ENCODE data around the gene ABCG5.

ABCG5 gene

DNA sequence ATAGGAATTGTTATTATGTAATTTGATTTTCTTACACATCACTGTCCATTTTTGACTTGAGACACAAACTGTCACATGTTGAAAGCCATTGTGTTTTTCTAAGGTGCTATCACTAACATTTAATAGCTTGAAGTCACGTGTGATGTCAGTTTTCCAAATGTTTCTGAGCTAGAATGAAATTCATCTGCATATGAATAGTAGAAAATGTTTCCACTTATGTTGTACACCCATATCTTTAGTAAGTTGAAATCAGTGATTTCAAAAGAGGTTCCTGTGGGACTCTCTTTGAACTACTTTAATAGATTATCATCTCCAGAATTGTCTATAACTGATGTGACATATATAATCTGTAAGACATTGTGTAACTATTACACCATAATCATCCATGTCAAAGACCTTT, 27.8 kb downstream of the ABCG5 start:
- DNase-seq (ENCODE audit: extremely low read depth in 1 of 2, low read depth in 1 of 2) = no peak

DNA sequence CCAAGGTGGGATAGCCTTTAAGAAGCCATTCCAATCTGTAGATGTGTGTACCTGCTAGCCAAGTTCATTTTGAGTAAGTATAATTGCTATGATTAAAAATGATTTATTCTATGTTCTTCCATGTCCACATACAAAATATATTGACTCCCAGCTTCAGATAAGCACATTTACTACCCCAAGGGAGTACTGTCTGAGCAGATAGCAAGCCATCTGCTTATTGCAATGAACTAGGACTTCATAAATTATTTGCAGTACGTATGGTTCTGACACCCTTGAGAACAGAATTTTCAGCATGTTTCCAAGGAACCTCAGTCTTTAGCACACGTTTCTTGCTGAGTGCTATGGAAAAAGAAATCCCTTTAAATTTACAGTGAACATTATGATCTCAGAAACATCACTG, 28.2 kb downstream of the ABCG5 start:
- DNase-seq (ENCODE audit: extremely low read depth in 1 of 2, low read depth in 1 of 2) = no peak

DNA sequence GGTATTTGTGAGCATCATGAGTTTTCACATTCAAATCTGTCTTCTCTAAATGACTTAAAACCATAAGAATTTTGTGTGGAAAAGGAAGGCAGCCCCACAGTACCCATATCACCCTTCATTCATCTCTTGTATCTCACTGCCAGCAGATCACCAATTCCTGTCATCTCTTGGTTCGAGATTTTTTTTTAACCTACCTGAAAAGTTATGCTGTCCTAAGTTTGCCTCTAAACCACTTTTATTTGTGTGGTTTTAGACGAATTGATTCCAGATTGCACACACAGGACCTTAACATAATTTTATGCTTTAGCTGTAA, 32.0 kb downstream of the ABCG5 start:
- no peak for DNase-seq (ENCODE audit: extremely low read depth in 1 of 2, low read depth in 1 of 2)

DNA sequence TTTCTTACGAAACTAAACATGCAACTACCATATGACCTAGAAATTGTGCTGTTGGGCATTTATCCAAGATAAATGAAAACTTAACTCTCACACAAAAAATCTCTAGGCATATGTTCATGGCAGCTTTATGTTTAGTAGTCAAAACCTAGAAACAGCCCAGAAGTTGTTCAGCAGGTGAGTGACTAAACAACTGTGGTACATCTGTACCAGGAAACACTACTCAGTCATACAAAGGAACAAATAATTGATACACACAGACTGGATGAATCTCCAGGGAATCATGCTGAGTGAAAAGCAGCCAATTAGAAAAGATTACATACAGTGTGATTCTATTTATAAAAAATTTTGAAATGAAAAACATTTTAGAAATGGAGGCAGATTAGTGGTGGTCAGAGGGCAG, 35.5 kb downstream of the ABCG5 start:
- no peak for DNase-seq (ENCODE audit: extremely low read depth in 1 of 2, low read depth in 1 of 2)

DNA sequence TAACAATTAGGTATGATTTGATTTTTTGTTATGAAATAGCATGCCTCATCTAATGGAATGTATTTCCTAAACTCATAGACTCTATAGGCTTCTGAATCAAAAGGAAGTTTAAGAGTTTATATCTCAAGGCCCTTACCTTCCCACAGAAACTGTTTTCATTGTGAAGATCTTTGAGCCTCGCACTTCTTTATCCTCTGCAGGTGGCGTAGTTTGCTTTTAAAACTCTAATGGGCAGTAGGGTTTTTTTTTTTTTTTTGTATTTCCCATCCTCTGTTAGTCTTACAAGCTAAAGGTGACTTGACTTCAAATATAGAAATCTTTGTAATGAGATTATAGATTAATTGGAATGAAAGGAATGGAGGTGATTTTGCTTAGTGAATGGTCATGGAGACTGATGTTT, 36.5 kb downstream of the ABCG5 start:
- DNase-seq (ENCODE audit: extremely low read depth in 1 of 2, low read depth in 1 of 2) = no peak

DNA sequence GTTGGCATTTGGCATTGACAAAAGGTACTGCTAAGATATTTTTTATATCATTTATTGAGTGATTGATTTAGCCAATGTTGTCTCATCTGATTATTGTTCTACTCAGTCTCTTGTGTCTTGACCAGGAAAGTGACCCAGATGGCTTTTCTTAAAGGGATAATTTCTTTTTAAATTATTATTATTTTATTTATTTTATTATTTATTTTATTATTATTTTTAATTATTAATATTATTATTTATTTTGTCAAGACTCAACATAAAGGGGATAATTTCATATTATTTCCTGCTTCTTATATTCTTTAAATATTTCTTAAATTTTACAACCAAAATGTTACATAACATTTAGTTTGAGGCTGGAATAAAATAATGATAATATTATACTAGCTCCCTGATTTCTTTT, 37.7 kb downstream of the ABCG5 start:
- no peak for DNase-seq (ENCODE audit: extremely low read depth in 1 of 2, low read depth in 1 of 2)

DNA sequence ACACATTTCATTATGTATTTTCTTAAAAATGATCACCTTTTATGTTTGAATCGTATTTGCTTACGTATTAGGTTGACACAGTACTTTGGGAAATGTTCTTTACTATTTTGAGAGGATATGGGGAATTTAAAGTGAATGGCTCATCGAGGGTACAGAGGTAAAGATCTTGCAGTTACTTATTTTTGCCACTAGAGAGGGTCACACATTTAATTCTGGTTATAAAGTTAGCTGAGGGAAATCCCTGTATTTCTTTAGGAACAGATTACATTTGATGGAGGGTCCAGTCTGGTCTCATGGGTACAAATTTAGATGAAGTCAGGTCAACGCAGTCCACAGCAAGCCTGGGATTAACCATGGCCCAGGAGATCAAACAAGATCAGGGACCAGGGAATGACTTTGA, 40.3 kb downstream of the ABCG5 start:
- no peak for DNase-seq (ENCODE audit: extremely low read depth in 1 of 2, low read depth in 1 of 2)

DNA sequence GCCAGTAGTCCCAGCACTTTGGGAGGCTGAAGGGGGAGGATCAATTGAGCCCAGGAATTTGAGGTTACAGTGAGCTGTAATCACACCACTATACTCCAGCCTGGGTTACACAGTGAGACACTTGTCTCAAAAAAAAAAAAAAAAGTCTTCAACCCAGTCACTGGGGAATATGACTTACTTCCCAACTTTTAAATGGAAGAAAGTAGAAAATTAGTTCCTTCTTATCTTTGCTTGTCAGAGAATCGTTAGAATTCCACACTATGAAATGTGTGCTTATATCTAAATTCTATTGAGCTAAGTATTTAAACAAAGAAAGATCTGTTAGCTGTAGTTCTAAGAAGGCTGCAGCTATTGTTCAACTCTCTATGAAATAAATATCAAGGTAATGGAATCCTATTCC, 42.4 kb downstream of the ABCG5 start:
- DNase-seq (ENCODE audit: extremely low read depth in 1 of 2, low read depth in 1 of 2) = no peak

DNA sequence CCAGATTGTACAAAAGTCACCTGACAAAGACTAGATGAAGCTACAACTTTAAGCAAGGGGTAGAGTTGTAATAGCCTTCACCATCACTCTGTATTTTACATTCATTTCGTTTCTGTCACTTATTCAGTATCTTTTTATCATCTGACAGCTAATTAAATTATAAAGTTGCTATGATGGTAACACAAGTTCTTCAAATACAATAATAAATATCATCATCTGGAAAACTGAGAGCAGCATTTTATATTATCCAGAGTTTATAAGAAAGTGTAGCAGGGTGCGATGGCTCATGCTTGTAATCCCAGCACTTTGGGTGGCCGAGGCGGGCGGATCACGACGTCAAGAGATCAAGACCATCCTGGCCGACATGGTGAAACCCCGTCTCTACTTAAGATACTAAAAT, 43.7 kb downstream of the ABCG5 start:
- DNase-seq (ENCODE audit: extremely low read depth in 1 of 2, low read depth in 1 of 2) = no peak

DNA sequence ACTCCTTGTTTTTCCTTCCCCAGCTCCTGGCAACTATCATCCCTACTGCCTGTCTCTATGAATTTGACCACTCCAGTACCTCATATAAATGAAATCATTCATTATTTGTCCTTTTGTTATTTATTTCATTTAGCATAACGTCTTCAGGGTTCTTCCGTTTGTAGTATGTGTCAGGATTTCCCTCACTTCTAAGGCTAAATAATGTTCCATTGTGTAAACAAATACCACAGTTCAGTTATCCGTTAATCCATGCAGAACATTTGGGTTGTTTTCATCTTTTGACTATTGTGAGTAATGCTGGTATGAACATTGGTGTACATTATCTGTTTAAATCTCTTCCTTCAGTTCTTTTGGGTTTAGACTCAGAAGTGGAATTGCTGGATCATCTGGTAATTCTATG, 46.0 kb downstream of the ABCG5 start:
- no peak for DNase-seq (ENCODE audit: extremely low read depth in 1 of 2, low read depth in 1 of 2)

DNA sequence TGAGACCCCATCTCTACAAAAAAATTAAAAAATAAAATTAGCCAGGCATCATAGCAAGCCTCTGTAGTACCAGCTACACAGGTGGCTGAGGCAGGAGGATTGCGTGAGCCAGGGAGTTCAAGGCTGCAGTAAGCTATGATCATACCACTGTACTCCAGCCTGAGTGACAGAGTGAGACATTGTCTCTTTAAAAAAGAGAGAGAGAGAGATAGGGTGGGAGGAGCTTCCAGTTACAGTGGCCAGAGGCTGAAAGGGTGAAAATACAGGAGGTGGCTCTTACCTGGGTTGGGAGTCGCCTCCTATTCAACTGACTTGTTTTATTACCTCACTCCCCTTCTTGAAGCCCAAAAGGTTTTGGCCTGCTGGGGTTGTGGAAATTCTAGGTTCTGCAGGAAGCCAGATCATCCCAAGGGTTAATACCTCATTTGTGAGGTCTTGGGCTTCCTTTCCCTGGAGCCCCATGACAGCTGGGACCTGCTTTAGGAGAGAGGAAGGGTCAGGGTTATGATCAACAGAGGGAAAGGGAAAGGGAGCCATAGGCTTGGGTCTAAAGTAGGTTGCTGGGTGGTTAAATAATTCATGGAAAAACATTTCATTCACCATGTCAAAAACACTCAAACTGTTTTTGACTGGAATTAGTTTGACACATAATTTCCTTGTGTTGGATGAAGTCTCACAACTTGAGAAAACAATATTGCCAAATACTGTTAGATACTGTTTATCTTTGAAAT, 47.4 kb downstream of the ABCG5 start:
- DNase-seq (ENCODE audit: extremely low read depth in 1 of 2, low read depth in 1 of 2) = no peak

DNA sequence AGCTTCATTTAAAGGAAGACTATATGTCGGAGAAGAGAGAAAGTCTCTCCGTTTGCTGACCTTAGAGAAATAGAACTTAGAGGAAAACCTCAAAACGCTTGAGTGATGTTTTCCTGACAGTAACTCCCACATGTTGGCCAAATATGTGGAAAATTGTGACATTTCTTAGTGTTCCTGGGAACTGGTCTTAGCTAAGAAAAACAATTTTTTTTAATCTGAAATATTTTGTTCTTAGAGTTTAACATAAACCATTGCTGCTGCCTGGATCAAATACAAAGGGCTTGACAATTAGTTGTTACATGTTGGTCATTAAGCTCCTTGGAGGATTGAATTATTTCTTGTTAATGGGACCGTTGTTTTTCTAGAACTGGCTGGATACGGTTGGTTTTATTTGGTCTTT, 48.5 kb downstream of the ABCG5 start:
- DNase-seq (ENCODE audit: extremely low read depth in 1 of 2, low read depth in 1 of 2) = no peak

DNA sequence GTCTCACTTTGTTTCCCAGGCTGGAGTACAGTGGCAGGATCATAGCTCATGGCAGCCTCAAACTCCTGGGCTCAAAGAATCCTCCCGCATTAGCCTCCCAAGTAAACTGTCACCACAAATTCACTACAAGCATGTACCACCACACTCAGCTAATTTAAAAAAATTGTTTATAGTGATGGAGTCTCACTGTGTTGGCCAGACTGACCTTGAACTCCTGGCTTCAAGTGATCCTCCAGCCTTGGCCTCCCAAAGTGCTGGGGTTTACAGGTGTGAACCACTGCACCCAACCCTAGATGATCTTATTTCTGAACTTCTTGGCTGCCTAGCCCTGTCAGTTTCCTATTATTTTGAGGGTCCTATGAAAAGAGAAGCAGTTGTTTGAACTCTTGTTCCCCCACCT, 50.0 kb downstream of the ABCG5 start:
- no peak for DNase-seq (ENCODE audit: extremely low read depth in 1 of 2, low read depth in 1 of 2)

DNA sequence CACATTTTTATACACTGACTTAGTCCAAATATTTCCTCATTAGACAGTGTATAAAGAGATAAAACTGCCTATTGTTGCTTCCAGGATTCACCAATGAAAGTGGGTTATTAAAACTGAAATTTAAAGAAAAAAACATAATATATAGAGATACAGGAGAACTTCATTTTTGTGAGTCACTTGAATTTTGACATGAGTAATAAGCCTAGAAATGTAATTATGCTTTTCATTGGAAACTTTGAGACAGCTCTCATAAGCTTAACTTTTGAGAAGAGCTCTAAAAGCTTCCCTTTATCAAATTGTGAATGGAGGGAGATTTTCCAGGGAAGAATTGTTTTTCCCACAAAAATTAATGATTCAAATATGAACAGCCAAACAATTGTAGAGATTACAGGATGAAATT, 50.7 kb downstream of the ABCG5 start:
- no peak for DNase-seq (ENCODE audit: extremely low read depth in 1 of 2, low read depth in 1 of 2)

DNA sequence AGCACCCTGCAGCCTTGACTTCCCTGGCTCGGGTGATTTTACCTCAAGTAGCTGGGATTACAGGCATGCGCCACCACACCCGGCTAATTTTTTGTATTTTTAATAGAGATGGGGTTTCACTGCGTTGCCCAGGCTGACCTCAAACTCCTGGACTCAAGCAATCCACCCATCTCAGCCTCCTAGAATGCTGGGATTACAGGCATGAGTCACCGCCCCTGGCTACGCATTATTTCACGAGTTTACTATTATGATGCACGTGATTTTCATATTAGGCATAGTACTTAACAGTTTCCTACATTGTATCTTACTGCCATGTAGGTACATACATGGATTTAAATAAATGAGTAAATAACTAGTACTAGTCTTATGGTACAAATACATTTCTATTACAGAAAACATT, 60.4 kb downstream of the ABCG5 start:
- DNase-seq (ENCODE audit: extremely low read depth in 1 of 2, low read depth in 1 of 2) = no peak

DNA sequence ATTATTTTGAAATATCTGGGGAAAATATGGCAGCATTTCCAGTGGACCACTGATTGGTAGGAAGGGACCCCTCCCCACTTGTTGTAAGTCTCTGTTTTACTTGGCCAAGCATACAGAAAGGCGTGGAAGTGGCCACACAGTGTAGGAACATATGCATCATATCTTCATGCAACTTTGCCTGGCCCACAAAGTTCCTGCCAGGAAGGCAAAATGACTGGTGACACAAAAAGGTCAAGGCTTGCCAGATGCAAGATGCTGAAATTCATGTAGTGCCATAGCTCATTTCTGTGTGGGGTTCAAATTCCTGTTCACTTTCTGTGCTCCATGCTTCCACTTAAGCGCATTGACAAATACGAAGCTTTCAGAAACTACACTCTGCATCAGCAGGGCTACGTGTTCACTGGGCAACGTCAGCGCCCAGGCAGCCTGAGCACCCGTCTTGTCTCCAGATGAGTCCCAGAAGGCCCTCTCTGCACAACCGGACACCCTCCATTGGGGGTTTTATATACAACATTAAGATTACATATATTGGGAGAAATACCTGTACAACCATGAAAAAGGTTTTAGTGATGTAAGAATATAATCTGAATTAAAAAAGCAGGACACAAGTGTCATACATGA, 61.2 kb downstream of the ABCG5 start:
- no peak for DNase-seq (ENCODE audit: extremely low read depth in 1 of 2, low read depth in 1 of 2)

DNA sequence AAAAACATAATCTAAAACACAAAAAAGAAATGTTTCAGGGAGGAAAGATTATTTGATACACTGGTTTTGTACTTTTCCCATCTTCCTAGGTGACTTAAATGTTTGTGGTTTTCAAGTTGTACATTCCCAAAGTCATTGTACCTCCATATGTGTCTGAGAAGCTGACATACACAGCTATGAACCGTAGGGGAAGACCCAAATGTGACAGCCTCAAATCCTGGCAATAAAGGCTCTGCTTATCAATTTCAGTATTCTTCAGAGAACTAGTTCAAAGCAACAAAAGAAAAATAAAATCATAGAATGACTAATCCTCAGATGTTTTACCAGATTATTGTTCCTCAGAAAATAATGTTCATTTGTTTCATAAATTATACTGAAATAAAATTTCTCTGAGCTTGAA, 62.3 kb downstream of the ABCG5 start:
- DNase-seq (ENCODE audit: extremely low read depth in 1 of 2, low read depth in 1 of 2) = no peak

DNA sequence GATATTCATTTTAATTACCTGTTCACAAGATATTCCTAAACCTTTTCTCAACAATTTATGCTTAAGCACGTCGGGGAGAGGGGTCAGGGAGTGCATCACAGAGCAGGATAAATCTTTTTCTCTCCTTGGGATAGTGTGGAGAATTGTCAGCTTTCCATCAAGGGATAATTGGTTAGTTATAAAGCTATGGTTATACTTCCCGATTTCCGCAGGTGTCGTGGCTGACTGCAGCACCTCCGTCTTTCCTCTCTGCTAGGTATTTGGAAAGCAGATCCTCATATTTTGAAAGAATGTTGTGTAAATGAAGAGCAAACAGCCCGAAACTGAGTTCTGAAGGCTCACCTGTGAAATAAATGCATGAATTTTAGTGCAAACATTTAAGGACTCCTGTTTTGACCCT, 64.0 kb downstream of the ABCG5 start:
- no peak for DNase-seq (ENCODE audit: extremely low read depth in 1 of 2, low read depth in 1 of 2)

DNA sequence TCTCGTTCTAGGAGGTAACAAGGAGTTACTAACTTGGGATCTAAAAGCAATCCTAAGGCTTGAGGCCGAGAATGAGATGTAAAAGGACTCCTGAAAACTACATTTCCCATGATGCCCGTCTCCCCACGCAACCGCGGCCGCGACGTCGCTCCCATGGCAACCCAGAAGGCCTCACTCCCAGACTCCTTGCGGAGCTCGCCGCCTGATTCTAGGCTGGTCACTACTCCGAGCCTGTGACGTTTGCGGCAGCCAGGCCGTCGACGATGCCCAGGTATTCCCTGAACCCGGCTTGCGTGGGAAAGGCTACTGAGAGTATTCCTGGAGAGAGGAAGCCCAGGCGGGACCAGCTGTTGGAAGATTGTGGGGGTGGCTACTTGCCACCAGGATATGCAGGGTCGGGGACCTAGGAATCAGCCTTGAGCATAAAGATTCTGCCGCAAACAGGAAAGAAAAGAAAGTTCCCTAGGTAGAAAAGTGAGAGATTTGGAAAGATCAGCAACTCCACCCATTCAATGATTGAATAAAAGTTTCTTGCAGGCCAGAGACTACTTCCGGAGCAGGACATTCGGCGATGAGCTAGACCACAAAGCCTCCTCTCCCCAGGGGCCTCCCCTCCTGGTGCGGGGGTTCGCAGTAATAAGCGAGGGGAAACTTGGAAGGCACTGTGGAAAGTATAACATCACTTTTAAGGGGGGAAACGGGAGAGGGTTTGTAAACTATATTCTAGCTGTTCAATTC, 64.6 kb downstream of the ABCG5 start, which contains the start of gene DYNC2LI1:
DYNC2LI1 (plus strand) TSS at position 164 of the 738 bp plus-strand sequence; CDS start at position 264, 100 bp downstream.
- peak; percentile 26 to 67 for DNase-seq (ENCODE audit: extremely low read depth in 1 of 2, low read depth in 1 of 2)

DNA sequence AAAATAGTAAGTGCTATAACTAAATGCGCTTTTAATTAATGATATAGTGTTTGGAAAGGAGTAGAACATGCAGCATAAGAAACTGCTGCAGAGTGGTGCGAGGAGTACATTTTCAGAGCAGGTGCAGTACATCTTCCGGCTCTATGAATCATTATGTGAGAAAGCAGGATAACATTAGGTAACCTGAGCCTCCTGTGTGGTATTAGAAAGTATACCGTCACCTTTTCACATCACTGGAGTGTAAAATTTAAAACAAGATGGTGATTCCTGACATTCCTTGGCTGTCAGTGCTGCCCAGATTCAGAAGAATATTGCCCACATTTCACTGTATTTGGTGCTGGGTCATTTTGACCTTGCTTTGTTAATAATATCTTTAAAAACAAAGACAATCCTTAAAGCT, 72.6 kb downstream of the ABCG5 start:
- no peak for DNase-seq (ENCODE audit: extremely low read depth in 1 of 2, low read depth in 1 of 2)

DNA sequence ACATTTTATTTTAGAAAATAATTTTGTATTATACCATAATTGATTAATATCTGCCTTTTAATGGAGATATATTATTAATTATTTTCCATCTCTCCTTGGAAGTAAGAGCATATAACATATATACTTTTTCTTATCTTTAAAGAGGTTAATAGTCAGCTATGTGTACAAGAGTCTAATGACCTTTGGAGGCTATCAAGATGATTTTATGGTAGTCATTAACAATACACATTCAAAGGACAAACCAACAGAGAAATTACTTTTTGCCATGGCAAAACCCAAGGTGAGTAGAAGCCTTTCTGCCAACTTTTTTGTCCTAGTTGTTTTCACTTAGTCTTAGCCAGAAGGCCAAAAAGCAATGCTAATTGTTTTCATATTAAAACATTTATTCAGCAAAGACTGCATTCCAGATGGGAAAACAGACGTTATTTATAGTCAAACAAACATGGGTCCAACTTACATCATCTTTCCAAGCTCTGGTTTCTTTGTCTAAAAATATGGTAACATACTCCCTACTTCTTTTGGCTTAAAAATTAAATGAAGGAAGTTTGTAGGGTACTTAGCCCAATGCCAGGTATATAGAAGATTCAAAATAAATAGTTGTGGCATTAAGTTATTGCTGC, 74.4 kb downstream of the ABCG5 start:
- DNase-seq (ENCODE audit: extremely low read depth in 1 of 2, low read depth in 1 of 2) = no peak

DNA sequence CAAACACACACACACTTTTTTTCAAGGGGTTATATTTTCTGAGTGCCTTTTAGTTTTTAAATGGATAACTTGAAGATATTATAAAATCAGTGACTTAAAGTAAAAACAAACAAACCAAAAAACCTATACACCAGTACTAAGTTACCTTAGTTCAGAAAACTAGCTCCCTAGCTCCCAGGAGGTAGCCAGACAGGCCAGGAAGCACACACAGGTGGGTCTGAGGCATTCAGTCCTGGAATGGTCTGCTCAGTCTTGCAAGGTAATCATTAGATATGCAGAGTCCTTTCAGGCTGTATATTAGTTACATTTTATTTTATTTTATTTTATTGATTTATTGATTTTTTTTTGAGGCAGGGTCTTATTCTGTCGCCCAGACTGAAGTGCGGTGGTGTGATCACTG, 75.5 kb downstream of the ABCG5 start:
- no peak for DNase-seq (ENCODE audit: extremely low read depth in 1 of 2, low read depth in 1 of 2)
